Endodermal cell (in vitro differentiated cells): Measurements from ENCODE around the gene TNFAIP8L2. TPM values are rescaled to one million over a fixed set of nuclear protein-coding genes. Genes with fewer than 3 reads are reported as not detected.
A peak's percentile ranks its signal among the peaks of the same experiment; 100 is the strongest.

Experiments
- DNase-seq: peaks from one replicate; pipeline ENCODE4 v3.0.0-alpha.2; 2017
- H3K27ac ChIP-seq: 2 replicates; pipeline ENCODE4 v1.5.1; 2013; ENCODE audit warnings: mild to moderate bottlenecking, low read depth, low read length, moderate library complexity
- H3K27me3 ChIP-seq: 2 replicates; pipeline ENCODE4 v1.6.1; 2013; ENCODE audit warnings: mild to moderate bottlenecking, low read length, moderate library complexity; ENCODE audit not compliant: insufficient read depth, control insufficient read depth, poor library complexity, severe bottlenecking
- H3K36me3 ChIP-seq: 2 replicates; pipeline ENCODE4 v1.7.0; 2013; ENCODE audit warnings: mild to moderate bottlenecking, low read length, moderate library complexity; ENCODE audit not compliant: control insufficient read depth, insufficient read depth
- H3K4me1 ChIP-seq: one replicate; pipeline ENCODE4 v1.7.0; 2013; ENCODE audit warnings: low read length; ENCODE audit not compliant: control insufficient read depth, insufficient read depth
- H3K4me3 ChIP-seq: 2 replicates; pipeline ENCODE4 v1.5.1; 2013; ENCODE audit warnings: mild to moderate bottlenecking, low read length, moderate library complexity
- H3K9ac ChIP-seq: 2 replicates; pipeline ENCODE4 v1.6.1; 2013; ENCODE audit warnings: mild to moderate bottlenecking, low read length, moderate library complexity; ENCODE audit not compliant: poor library complexity, severe bottlenecking; ENCODE audit errors: extremely low read depth
- H3K9me3 ChIP-seq: 2 replicates; pipeline ENCODE4 v1.6.1; 2013; ENCODE audit warnings: mild to moderate bottlenecking, low read length, moderate library complexity; ENCODE audit not compliant: control insufficient read depth
- H3K27ac Mint-ChIP-seq: 2 replicates; pipeline ENCODE4 v1.8.0; 2020; ENCODE audit warnings: mixed read lengths
- H3K27me3 Mint-ChIP-seq: 2 replicates; pipeline ENCODE4 v1.8.0; 2021; ENCODE audit warnings: mild to moderate bottlenecking, mixed read lengths; ENCODE audit not compliant: insufficient read depth
- H3K36me3 Mint-ChIP-seq: 2 replicates; pipeline ENCODE4 v1.8.0; 2020; ENCODE audit warnings: low read depth, mixed read lengths
- H3K4me1 Mint-ChIP-seq: 2 replicates; pipeline ENCODE4 v1.8.0; 2020; ENCODE audit warnings: mixed read lengths
- H3K4me3 Mint-ChIP-seq: 2 replicates; pipeline ENCODE4 v1.8.0; 2020; ENCODE audit warnings: mild to moderate bottlenecking, moderate library complexity, mixed read lengths
- H3K9me3 Mint-ChIP-seq: 2 replicates; pipeline ENCODE4 v1.8.0; 2020; ENCODE audit warnings: mild to moderate bottlenecking, mixed read lengths
- CTCF ChIP-seq: fragments of 200-600 bp; sonication (generic); conservative IDR thresholded peaks from 2 replicates; pipeline ENCODE4 v1.5.0; 2021; ENCODE audit warnings: antibody characterized with exemption, mild to moderate bottlenecking
- WGBS, 2 experiments: methylation state at CpG; one replicate each; pipeline versions ENCODE4 v1.1.5 to v1.1.7; 2013; ENCODE audit warnings: missing lambda C conversion rate in 2 of 2, mixed read lengths in 1 of 2; ENCODE audit not compliant: insufficient coverage in 1 of 2, insufficient read length in 1 of 2; 5-methylcytosine and 5-hydroxymethylcytosine counted together
- total RNA-seq, 2 donors: library from RNA; stranded (reverse); fragmentation: NEBNext Ultra II Directional in 1 of 2; extraction: Animal tissue kit (Norgen Biotek cat#: 25700) in 1 of 2; gene quantifications; 2 replicates in 1 of 2; 3 replicates in 1 of 2; pipeline ENCODE4 v1.2.1, GENCODE V29; 2021

Gene TNFAIP8L2
- total RNA-seq, 2 donors from 2014 or later, result not detected

- no peak for TF ChIP-seq CTCF
- Histone ChIP-seq H3K36me3 (peaks cover 56% of the 10 kb centered on the region), H3K27me3 (no peaks in the 10 kb centered on the region), H3K9me3 (no peaks in the 10 kb centered on the region), H3K4me1 (no peaks in the 10 kb centered on the region), H3K27ac (no peak overlapping the region), H3K9ac (no peak overlapping the region), H3K4me3 (no peak overlapping the region)
- Mint-ChIP-seq H3K4me1 (peaks cover 4% of the 10 kb centered on the region), H3K36me3 (peaks cover 55% of the 10 kb centered on the region), H3K27me3 (no peaks in the 10 kb centered on the region), H3K27ac (no peak overlapping the region), H3K9me3 (no peaks in the 10 kb centered on the region), H3K4me3 (no peak overlapping the region)
- no peak for DNase-seq
- WGBS, 2 experiments, result 85 to 93% methylated on average over 4 to 5 of the region's 6 CpGs
These were observed 18.7 kb downstream of the TNFAIP8L2 start for GRCh38 chr1:151175041-151175741.

- H3K4me3 ChIP-seq, result no peak within 1 kb of the TSS
- DNase-seq, result no peak
- H3K27ac ChIP-seq, result no peak within 1 kb of the TSS
- H3K4me3 Mint-ChIP-seq, result no peak within 1 kb of the TSS
- no peaks in the 10 kb centered on the region for H3K27me3 Mint-ChIP-seq
- H3K9me3 Mint-ChIP-seq, result no peaks in the 10 kb centered on the region
- no peaks in the 10 kb centered on the region for H3K9me3 ChIP-seq
- whole genome bisulfite sequencing, 2 experiments, result 91% methylated on average over 4 of the region's 4 CpGs; no CpG with 5 or more reads in 1 of the 2 experiments
- H3K36me3 ChIP-seq, result peaks cover 61% of the 10 kb centered on the region
- peaks cover 61% of the 10 kb centered on the region for H3K36me3 Mint-ChIP-seq
- peaks cover 2% of the 10 kb centered on the region for H3K4me1 Mint-ChIP-seq
- H3K4me1 ChIP-seq, result no peaks in the 10 kb centered on the region
- H3K27ac Mint-ChIP-seq, result peak within 1 kb of the TSS; percentile 27
- no peaks in the 10 kb centered on the region for H3K27me3 ChIP-seq
- peak; percentile 76 for TF ChIP-seq CTCF
- no peak within 1 kb of the TSS for H3K9ac ChIP-seq
These were observed 19.4 kb downstream of the TNFAIP8L2 start, which contains the start of gene TMOD4 for GRCh38 chr1:151175863-151176262. Gene TMOD4, minus strand, starts transcription at chr1:151175981. Its CDS starts 1,106 bp downstream, at chr1:151174875.

GRCh38 chr1:151176514-151177045 is 20.1 kb downstream of the TNFAIP8L2 start:
- no peak for DNase-seq
- 95 to 97% methylated on average over 15 to 17 of the region's 17 CpGs for WGBS, 2 experiments
- peaks cover 66% of the 10 kb centered on the region for H3K36me3 ChIP-seq
- H3K27me3 ChIP-seq, result no peaks in the 10 kb centered on the region
- H3K27ac Mint-ChIP-seq, result no peak overlapping the region
- H3K36me3 Mint-ChIP-seq, result peaks cover 67% of the 10 kb centered on the region
- H3K9me3 ChIP-seq, result no peaks in the 10 kb centered on the region
- no peaks in the 10 kb centered on the region for H3K4me1 ChIP-seq
- H3K4me3 ChIP-seq, result no peak overlapping the region
- H3K4me3 Mint-ChIP-seq, result no peak overlapping the region
- no peak for TF ChIP-seq CTCF
- H3K4me1 Mint-ChIP-seq, result no peaks in the 10 kb centered on the region
- no peaks in the 10 kb centered on the region for H3K9me3 Mint-ChIP-seq
- H3K27ac ChIP-seq, result no peak overlapping the region
- no peaks in the 10 kb centered on the region for H3K27me3 Mint-ChIP-seq
- no peak overlapping the region for H3K9ac ChIP-seq
